GM12801 (cell line): ENCODE measurements around the gene LTBP1.

ENCODE experiments used
- TF ChIP-seq, protein P1 (sequence below): IDR thresholded peaks from one replicate; pipeline ENCODE4 v1.5.1; 2011; ENCODE audit warnings: control low read depth; ENCODE audit not compliant: insufficient read length; ENCODE audit errors: extremely low read depth

LTBP1 gene

GRCh38 chr2:33304032-33304864 lies 357.5 kb downstream of the LTBP1 start:
- TF ChIP-seq, protein P1, sequence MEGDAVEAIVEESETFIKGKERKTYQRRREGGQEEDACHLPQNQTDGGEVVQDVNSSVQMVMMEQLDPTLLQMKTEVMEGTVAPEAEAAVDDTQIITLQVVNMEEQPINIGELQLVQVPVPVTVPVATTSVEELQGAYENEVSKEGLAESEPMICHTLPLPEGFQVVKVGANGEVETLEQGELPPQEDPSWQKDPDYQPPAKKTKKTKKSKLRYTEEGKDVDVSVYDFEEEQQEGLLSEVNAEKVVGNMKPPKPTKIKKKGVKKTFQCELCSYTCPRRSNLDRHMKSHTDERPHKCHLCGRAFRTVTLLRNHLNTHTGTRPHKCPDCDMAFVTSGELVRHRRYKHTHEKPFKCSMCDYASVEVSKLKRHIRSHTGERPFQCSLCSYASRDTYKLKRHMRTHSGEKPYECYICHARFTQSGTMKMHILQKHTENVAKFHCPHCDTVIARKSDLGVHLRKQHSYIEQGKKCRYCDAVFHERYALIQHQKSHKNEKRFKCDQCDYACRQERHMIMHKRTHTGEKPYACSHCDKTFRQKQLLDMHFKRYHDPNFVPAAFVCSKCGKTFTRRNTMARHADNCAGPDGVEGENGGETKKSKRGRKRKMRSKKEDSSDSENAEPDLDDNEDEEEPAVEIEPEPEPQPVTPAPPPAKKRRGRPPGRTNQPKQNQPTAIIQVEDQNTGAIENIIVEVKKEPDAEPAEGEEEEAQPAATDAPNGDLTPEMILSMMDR = no peak

DNA sequence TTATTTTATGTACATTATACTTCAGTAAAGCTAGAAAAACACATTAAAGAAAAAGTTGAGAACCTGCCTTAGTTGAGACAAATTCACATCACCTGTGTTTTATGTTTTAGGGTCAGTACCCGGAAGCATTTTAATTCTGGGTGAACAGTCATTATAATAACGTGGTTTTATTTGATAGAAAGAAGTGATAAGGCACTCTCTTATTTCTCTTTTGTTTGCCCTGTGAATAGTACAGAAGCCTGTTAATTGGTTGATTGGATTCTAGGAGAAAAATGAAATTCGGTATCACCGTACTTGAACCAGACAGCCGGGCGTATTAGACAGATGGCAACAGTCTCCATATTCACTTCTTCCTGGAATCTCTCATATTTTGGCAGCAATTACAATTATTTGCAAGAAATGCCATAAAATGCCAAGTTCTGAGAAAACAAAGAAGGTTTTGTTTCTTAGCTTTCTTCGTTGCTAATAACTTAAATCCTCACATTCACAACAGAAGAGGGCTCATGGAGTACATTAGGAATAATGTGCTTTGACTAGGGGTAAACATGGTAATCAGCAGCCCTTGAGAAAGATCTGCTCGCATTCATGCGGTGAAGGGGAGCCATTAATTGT lies 361.0 kb downstream of the LTBP1 start:
- TF ChIP-seq, protein P1 = no peak

- TF ChIP-seq, protein P1 = no peak
These were observed 365.6 kb downstream of the LTBP1 start for GRCh38 chr2:33312355-33312754.

- TF ChIP-seq, protein P1 = no peak
These were observed 366.3 kb downstream of the LTBP1 start for GRCh38 chr2:33313039-33313438.

GRCh38 chr2:33314541-33314940 lies 367.8 kb downstream of the LTBP1 start:
- TF ChIP-seq, protein P1 = no peak

GRCh38 chr2:33316328-33316727 lies 369.6 kb downstream of the LTBP1 start:
- TF ChIP-seq, protein P1 = no peak

DNA sequence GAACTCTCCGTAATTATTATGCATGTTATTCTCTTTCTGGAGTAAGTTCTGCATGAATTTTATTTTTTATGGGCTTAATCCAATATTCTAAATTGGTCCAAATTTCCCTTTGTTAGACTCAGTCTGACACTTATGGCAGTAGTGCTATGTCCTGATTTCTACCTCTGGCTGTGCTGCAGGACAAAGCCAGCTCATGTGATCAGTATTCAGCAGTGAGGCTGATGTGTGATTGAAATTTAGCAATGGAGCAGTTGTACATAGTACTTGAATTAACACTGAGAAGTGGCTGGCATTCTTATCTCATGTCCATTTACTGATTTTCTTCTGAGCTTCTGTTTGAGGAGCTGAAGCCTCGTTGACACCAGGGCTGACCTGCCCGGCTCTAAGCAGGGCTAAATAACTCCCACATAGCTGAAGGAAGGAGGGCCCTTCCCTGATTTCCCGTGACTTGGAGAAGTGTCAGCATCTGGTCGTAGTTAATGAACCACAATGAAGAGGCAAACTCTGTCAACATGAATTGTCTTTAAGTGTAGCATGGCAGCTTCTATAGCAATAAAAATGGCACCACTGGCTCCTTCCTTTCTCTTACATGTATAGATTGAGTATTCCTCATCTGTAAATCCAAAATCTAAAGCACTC lies 370.7 kb downstream of the LTBP1 start:
- TF ChIP-seq, protein P1 = no peak
